ENCODE data around the gene STAB1. TPM values are rescaled to one million over a fixed set of nuclear protein-coding genes. Genes with fewer than 3 reads are reported as not detected.

The STAB1 gene
- total and polyA plus RNA-seq, 2 of the 8 experiments (the other 6 are each of a cell fraction or from before 2014, with no cell fraction given): 1.0 to 1.9 TPM

DNA sequence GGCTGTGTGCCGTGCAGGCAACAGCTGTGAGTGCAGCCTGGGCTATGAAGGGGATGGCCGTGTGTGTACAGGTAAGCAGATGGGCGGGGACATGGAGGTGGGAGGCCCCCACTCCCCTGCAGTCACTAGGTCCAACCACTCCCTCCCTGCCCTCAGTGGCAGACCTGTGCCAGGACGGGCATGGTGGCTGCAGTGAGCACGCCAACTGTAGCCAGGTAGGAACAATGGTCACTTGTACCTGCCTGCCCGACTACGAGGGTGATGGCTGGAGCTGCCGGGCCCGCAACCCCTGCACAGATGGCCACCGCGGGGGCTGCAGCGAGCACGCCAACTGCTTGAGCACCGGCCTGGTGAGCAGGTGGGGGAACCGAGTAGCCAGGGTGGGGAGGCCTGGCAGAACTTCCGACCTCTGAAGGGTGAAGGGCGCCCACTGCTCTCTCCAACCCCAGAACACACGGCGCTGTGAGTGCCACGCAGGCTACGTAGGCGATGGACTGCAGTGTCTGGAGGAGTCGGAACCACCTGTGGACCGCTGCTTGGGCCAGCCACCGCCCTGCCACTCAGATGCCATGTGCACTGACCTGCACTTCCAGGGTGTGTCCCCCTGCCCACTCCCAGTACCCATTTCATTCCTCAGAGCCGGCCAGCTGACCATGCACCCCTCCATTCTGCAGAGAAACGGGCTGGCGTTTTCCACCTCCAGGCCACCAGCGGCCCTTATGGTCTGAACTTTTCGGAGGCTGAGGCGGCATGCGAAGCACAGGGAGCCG lies 26.9 kb downstream of the STAB1 start:
- Histone ChIP-seq H4K8ac (ENCODE audit: extremely low read depth, insufficient read depth, low read length) (peak overlapping the region; percentile 47; the same call in 1 of the 2 replicates), H2BK12ac (ENCODE audit: low read depth, low read length) (no peak overlapping the region), H3K36me3 (ENCODE audit: control insufficient read depth in 2 of 4, insufficient read depth in 4 of 4, low read length in 3 of 4) (peaks cover 10 to 40% (median 20%) of the 10 kb centered on the region in 4 experiments; a peak in 7 of 8 replicates), H3K4me2 (ENCODE audit: insufficient read depth in 1 of 2, low read depth in 2 of 2, low read length in 2 of 2) (no peak overlapping the region), H4K91ac (replicated peaks; ENCODE audit: insufficient read length, low read length) (no peak overlapping the region), H3K4me1 (replicated peaks in 1 of 4; ENCODE audit: control insufficient read depth in 3 of 4, insufficient read depth in 4 of 4, low read length in 3 of 4) (peaks cover 0 to 6% (median 4%) of the 10 kb centered on the region in 4 experiments; a peak in 5 of 7 replicates), H3K79me1 (ENCODE audit: low read depth, low read length) (no peaks in the 10 kb centered on the region), H4K20me1 (replicated peaks in 1 of 2; ENCODE audit: control insufficient read depth in 1 of 2, insufficient read depth in 2 of 2, low read length in 2 of 2) (peaks cover 3 to 21% of the 10 kb centered on the region in 2 experiments), H3K79me2 (ENCODE audit: control insufficient read depth in 1 of 2, insufficient read depth in 2 of 2, low read length in 2 of 2) (no peaks in the 10 kb centered on the region), H3K27me3 (replicated peaks in 1 of 4; ENCODE audit: control insufficient read depth in 3 of 4, extremely low read depth in 1 of 4, insufficient read depth in 3 of 4, low read length in 3 of 4) (peaks cover 0 to 11% (median 4%) of the 10 kb centered on the region in 4 experiments; a peak in 5 of 7 replicates), H3K9ac (replicated peaks in 1 of 4; ENCODE audit: extremely low read depth in 1 of 4, low read depth in 3 of 4, low read length in 3 of 4) (no peak overlapping the region), H3K14ac (ENCODE audit: insufficient read length) (no peak overlapping the region), H2BK5ac (ENCODE audit: low read depth, low read length) (no peak overlapping the region; the same call in 1 of the 2 replicates), H3K23me2 (ENCODE audit: low read depth, low read length) (no peaks in the 10 kb centered on the region; the same call in 1 of the 2 replicates), H3K4me3 (ENCODE audit: extremely low read depth in 1 of 4, insufficient read depth in 2 of 4, low read depth in 3 of 4, low read length in 4 of 4) (no peak overlapping the region), H2BK120ac (replicated peaks; ENCODE audit: low read depth, low read length) (no peak overlapping the region), H2BK20ac (ENCODE audit: low read length) (no peak overlapping the region), H2AK5ac (ENCODE audit: low read depth, low read length) (no peak overlapping the region), H3K23ac (ENCODE audit: insufficient read length) (no peak overlapping the region), H3K18ac (ENCODE audit: extremely low read depth, low read length) (no peak overlapping the region), H4K5ac (ENCODE audit: insufficient read length, low read depth, low read length) (no peak overlapping the region), H2AFZ (ENCODE audit: low read length) (no peak overlapping the region), H3K27ac (ENCODE audit: low read depth, low read length) (no peak overlapping the region), H2BK15ac (ENCODE audit: low read length) (no peak overlapping the region), H3K9me3 (ENCODE audit: insufficient read depth in 2 of 2, low read depth in 1 of 2, low read length in 1 of 2) (no peaks in the 10 kb centered on the region), H3K4ac (replicated peaks; ENCODE audit: insufficient read length, low read depth, low read length) (no peak overlapping the region), H3K56ac (replicated peaks; ENCODE audit: insufficient read length, low read depth, low read length) (no peak overlapping the region)
- 94% methylated on average over 33 of the region's 33 CpGs; no CpG with 5 or more reads in 1 of the 2 experiments for WGBS, 2 experiments (ENCODE audit: extremely low coverage in 1 of 2, insufficient coverage in 1 of 2, insufficient read length in 1 of 2, insufficient replicate concordance in 2 of 2, low coverage in 1 of 2, low lambda C conversion rate in 2 of 2, missing lambda C conversion rate in 1 of 2)
- FAIRE-seq (no peak), DNase-seq (ENCODE audit: low read depth in 1 of 2, low spot score in 2 of 2) (no peak)
- POLR2A ChIA-PET (ENCODE audit: partially characterized antibody): interaction anchor here (0.7 to 3.5 kb wide), 5 partner anchors 10 to 165 kb away, joined by 3 to 16 read pairs (median 4); no protein-coding TSS in a partner anchor
- CTCF ChIA-PET (ENCODE audit: partially characterized antibody): interaction anchor here (0.6 kb wide), 1 partner anchor 1621 kb away, joined by 3 read pairs; no protein-coding TSS in a partner anchor
- no peak for TF ChIP-seq JUND (IDR thresholded peaks at IDR 0.05; ENCODE audit: low read length)
- no peak for TF ChIP-seq RAD21 (IDR thresholded peaks at IDR 0.05 in 1 of 2, conservative IDR thresholded peaks at IDR 0.05 in 1 of 2; ENCODE audit: low read depth in 2 of 2, low read length in 2 of 2)
- TF ChIP-seq SUZ12 (IDR thresholded peaks at IDR 0.05; ENCODE audit: low read length): no peak
- no peak for TF ChIP-seq TEAD4 (IDR thresholded peaks at IDR 0.05; ENCODE audit: low read depth, low read length)
- no peak for TF ChIP-seq CEBPB (IDR thresholded peaks at IDR 0.05; ENCODE audit: low read depth, low read length)
- TF ChIP-seq BCL11A (IDR thresholded peaks at IDR 0.05; ENCODE audit: low read depth in 2 of 2, low read length in 2 of 2): no peak
- TF ChIP-seq KDM1A (IDR thresholded peaks at IDR 0.05; ENCODE audit: borderline replicate concordance, low read length): no peak
- no peak for TF ChIP-seq TAF1 (IDR thresholded peaks at IDR 0.05; ENCODE audit: low read depth, low read length)
- TF ChIP-seq SIRT6 (IDR thresholded peaks at IDR 0.05; ENCODE audit: low read length): no peak
- TF ChIP-seq EP300 (IDR thresholded peaks at IDR 0.05; ENCODE audit: borderline replicate concordance in 1 of 2, low read depth in 2 of 2, low read length in 2 of 2): no peak
- TF ChIP-seq SP2 (IDR thresholded peaks at IDR 0.05; ENCODE audit: low read length): no peak
- no peak for TF ChIP-seq POLR2A (IDR thresholded peaks at IDR 0.05; ENCODE audit: control extremely low read depth in 1 of 2, low read depth in 2 of 2, low read length in 2 of 2)
